HepG2 (cell line): ENCODE measurements around the gene KRTAP22-2. TPM values are rescaled to one million over a fixed set of nuclear protein-coding genes. Genes with fewer than 3 reads are reported as not detected.

ENCODE experiments used
- GTF3A ChIP-seq: sonication (generic); formaldehyde crosslinking; conservative IDR thresholded peaks from 2 replicates; pipeline ENCODE4 v1.4.0; 2020; ENCODE audit warnings: mild to moderate bottlenecking, missing genetic modification reagents
- HMGXB3 ChIP-seq: sonication (generic); formaldehyde crosslinking; IDR thresholded peaks from 2 replicates; pipeline ENCODE4 v1.4.0; 2020; ENCODE audit warnings: missing genetic modification reagents, borderline replicate concordance
- HOXA5 ChIP-seq: sonication (generic); formaldehyde crosslinking; IDR thresholded peaks from 2 replicates; pipeline ENCODE4 v1.4.0; 2020; ENCODE audit warnings: missing genetic modification reagents
- SYNCRIP ChIP-seq: fragments of 200-400 bp; formaldehyde crosslinking; IDR thresholded peaks from 2 replicates; pipeline ENCODE4 v1.6.1; 2018; ENCODE audit warnings: mild to moderate bottlenecking, low read depth, low read length; ENCODE audit not compliant: insufficient read depth
- ZHX1 ChIP-seq: sonication (generic); formaldehyde crosslinking; IDR thresholded peaks from 2 replicates; pipeline ENCODE4 v1.8.1; 2022; ENCODE audit warnings: low read depth, mild to moderate bottlenecking, missing genetic modification reagents
- ZNF275 ChIP-seq: sonication (generic); formaldehyde crosslinking; IDR thresholded peaks from 2 replicates; pipeline ENCODE4 v1.8.0; 2022; ENCODE audit warnings: missing genetic modification reagents, mild to moderate bottlenecking, inconsistent platforms, borderline replicate concordance
- ZNF383 ChIP-seq: sonication (generic); formaldehyde crosslinking; IDR thresholded peaks from 2 replicates; pipeline ENCODE4 v1.4.0; 2020; ENCODE audit warnings: missing genetic modification reagents, mild to moderate bottlenecking, borderline replicate concordance
- polyA plus RNA-seq, 8 experiments: library from polyadenylated mRNA; depleted of rRNA in 3 of 8; stranded (reverse) in 7 of 8; unstranded in 1 of 8; fragments of >200 nt; fragmentation: Illumina TruSeq in 4 of 8; extraction: Trizol in 4 of 8; gene quantifications; 2 replicates each; pipeline versions ENCODE4 v1.2.1 to v1.2.3, GENCODE V29; 2011 to 2016; ENCODE audit warnings: low read depth in 4 of 8, missing spikeins in 1 of 8, mixed read lengths in 1 of 8; ENCODE audit not compliant: insufficient read depth in 1 of 8
- total RNA-seq, 5 experiments: library from RNA; depleted of rRNA; stranded (reverse); fragments of >200 nt; fragmentation: Illumina TruSeq; extraction: Trizol; gene quantifications; 2 replicates each; pipeline ENCODE4 v1.2.3, GENCODE V29; 2016; ENCODE audit warnings: low read depth in 1 of 5
- TF ChIP-seq, protein P1 (sequence below): IDR thresholded peaks from 2 replicates; pipeline ENCODE4 v1.6.1; 2016; ENCODE audit warnings: mild to moderate bottlenecking, missing biosample characterization, missing genetic modification reagents

The KRTAP22-2 gene
- total and polyA plus RNA-seq, 2 of the 13 experiments (the other 11 are each of a cell fraction or from before 2014, with no cell fraction given): not detected

GRCh38 chr21:30634906-30635305 lies 44.7 kb upstream of the KRTAP22-2 start, which contains the start of gene KRTAP20-2 (continued):
- TF ChIP-seq ZHX1 (CRISPR knock-in tag) (no peak), HOXA5 (CRISPR knock-in tag) (no peak), ZNF275 (CRISPR knock-in tag) (no peak), SYNCRIP (no peak), HMGXB3 (CRISPR knock-in tag) (no peak), ZNF383 (CRISPR knock-in tag) (no peak), GTF3A (CRISPR knock-in tag) (no peak)
- TF ChIP-seq, protein P1, sequence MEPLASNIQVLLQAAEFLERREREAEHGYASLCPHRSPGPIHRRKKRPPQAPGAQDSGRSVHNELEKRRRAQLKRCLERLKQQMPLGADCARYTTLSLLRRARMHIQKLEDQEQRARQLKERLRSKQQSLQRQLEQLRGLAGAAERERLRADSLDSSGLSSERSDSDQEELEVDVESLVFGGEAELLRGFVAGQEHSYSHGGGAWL (CRISPR knock-in tag): no peak
